ENCODE data around the gene PLK4.
"Not testable (repeated sequence)": the region's sequence is repeated elsewhere in the genome, so short reads cannot be mapped to it uniquely, and the experiment has no call there.

PLK4 gene

DNA sequence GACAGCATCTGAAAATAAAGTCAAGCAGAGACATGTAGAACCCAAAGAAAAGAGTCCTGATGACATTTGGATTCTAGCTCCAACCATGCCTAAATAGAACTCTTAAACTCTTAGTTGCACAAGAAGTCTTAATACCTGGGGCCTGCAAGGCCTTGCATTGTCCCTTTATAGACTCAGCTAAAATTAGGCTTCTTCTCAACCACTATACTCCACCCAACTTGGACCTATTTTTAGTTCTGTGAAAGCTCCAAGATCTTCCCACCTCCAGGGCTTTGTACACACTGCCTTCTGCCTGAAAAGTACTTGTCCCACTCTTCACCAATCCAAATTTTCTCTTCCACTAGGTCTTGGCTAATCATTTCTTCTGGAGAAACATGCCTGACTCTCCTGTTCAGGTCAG is 36.5 kb downstream of the PLK4 start:
- no peak for DNase-seq

DNA sequence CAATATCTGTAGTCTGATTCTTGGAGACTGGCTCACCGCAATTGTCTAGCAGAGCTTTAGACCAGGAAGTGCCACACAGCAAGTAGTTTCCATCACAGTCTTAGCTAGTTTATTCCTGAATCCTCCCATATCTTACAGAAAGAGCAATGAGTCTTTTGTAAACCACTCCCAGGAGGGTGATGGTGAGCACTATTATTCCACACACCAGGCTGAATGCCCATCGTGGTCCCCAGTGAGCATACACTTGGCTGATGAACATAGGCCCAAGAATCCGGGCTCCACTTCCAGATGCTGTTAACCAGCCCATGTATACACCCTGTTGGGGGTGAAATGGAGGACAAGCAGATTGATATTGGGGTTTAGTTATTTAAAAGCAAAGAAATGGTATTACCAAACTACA is 39.8 kb downstream of the PLK4 start:
- DNase-seq = no peak

DNA sequence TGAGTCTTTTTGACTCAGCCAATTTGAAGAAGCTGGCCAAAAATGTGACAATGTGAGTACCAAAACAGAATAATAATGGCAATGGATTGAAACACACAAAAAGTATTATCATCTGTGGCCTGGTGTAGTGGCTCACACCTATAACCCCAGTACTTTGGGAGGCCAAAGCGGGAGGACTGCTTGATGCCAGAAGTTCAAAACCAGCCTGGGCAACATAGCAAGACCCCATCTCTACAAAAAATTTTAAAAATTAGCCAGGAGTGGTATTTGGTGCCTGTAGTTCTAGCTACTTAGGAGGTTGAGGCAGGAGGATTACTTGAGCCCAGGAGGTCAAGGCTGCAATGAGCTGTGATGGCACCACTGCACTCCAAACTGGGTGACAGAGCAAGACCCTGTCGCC is 41.5 kb downstream of the PLK4 start:
- DNase-seq = no peak

DNA sequence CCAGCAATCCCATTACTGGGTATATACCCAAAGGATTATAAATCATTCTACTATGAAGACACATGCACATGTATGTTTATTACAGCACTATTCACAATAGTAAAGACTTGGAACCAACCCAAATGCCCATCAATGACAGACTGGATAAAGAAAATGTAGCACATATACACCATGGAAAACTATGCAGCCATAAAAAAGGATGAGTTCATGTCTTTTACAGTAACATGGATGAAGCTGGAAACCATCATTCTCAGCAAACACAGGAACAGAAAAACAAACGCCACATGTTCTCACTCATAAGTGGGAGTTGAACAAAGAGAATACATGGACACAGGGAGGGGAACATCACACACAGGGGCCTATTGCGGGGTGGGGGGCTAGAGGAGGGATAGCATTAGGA is 45.0 kb downstream of the PLK4 start:
- DNase-seq = not testable (repeated sequence)

DNA sequence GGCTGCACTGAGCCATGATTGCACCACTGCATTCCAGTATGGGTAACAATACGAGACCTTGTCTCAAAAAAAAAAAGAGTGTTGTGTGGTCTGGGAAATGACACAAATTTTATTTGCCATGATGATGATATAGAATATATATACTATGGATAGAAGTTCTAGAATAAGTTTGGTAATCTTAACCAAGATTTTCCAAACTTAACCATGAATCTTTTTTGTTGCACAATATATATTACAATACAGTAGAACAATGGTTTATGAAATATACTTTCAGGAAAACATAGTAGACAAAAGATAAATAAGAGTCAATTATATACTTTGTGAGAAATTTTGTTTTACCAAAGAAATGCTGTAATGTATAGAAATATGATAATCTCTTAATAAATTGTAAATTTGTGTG is 49.5 kb downstream of the PLK4 start:
- no peak for DNase-seq

DNA sequence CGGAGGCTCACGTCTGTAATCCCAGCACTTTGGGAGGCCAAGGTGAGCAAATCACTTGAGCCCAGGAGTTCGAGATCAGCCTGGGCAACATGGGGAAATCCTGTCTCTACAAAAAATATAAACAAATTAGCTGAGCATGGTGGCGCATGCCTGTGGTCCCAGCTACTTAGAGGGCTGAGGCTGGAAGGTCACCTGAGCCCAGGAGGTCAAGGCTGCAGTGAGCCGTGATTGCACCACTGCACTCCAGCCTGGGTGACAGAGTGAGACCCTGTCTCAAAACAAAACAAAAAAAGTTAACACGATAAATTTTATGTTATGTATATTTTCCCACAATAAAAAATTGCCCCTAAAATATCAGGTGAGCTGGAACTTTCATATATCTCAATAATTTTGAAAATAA is 51.1 kb downstream of the PLK4 start:
- DNase-seq = not testable (repeated sequence)

DNA sequence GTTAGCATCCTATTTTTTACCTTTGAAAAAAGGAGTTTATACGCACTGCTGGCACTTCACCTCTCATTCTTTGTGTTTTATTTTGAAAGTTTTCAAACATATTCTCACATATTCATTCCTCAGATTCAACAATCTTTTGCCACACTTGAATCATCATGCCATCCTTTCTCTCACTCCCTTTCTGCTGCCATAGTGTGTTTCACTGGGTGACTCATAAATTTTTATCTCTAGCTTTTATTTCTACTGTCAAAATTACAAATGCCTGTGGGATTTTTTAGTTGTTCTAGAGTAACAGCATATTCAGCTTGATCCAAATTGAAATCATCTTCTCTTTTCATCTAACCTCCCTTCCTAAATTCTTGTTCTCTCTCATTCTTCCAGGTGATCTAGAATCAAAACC is 56.3 kb downstream of the PLK4 start:
- DNase-seq = no peak
